ENCODE results near the gene TMEM53.

DNA sequence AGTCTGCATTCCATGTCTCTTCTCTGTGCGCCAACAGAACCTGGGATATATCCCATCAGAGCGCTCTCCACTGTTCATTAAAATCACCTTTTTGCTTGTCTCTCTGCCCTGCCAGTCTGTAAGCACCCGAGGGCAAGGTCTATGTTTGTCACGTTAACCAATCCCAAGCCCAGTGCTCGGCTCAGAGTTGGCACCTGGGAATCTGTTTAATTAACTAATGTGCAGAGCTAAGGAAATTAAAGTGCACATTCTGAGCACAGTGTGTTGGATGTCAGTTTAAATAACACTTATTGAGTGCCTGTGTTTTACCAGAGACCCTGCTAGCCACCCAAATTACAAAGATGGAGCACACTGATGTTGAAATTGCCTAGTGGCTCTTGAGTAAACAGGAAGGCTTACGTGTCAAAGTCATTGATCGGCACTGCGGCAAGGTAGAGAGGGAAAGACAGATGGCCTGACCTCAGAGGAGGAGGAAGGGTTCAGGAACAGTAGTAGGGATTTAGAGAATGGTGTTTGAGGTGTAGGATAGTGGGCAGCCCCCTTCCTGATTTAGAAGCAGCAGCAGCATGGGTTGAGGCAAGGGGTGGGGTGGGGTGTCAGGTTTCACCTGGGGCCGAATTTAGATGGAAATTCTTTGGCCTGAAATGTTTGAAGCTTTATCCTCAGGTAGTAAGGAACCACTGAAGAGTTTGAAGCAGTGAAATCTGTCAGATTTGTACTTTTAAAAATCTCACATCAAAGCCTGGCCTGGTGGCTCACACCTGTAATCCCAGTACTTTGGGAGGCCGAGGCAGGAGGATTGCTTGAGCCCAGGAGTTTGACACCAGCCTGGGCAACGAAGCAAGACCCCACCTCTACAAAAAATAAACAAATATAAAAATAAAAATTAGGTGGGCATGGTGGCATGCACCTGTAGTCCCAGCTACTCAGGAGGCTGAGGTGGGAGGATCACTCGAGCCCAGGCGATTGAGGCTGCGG lies 7.9 kb upstream of the TMEM53 start:
- TF ChIP-seq, protein P1, sequence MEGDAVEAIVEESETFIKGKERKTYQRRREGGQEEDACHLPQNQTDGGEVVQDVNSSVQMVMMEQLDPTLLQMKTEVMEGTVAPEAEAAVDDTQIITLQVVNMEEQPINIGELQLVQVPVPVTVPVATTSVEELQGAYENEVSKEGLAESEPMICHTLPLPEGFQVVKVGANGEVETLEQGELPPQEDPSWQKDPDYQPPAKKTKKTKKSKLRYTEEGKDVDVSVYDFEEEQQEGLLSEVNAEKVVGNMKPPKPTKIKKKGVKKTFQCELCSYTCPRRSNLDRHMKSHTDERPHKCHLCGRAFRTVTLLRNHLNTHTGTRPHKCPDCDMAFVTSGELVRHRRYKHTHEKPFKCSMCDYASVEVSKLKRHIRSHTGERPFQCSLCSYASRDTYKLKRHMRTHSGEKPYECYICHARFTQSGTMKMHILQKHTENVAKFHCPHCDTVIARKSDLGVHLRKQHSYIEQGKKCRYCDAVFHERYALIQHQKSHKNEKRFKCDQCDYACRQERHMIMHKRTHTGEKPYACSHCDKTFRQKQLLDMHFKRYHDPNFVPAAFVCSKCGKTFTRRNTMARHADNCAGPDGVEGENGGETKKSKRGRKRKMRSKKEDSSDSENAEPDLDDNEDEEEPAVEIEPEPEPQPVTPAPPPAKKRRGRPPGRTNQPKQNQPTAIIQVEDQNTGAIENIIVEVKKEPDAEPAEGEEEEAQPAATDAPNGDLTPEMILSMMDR (tag by site-specific recombination; IDR thresholded peaks at IDR 0.05), result no peak
- TF ChIP-seq, protein P2, sequence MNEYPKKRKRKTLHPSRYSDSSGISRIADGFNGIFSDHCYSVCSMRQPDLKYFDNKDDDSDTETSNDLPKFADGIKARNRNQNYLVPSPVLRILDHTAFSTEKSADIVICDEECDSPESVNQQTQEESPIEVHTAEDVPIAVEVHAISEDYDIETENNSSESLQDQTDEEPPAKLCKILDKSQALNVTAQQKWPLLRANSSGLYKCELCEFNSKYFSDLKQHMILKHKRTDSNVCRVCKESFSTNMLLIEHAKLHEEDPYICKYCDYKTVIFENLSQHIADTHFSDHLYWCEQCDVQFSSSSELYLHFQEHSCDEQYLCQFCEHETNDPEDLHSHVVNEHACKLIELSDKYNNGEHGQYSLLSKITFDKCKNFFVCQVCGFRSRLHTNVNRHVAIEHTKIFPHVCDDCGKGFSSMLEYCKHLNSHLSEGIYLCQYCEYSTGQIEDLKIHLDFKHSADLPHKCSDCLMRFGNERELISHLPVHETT (tag by site-specific recombination; IDR thresholded peaks at IDR 0.05), result no peak
- no peak for TF ChIP-seq TCF7L2 (IDR thresholded peaks at IDR 0.05; ENCODE audit: borderline replicate concordance, low read depth, low read length)
- TF ChIP-seq ZNF561 (tag by site-specific recombination; IDR thresholded peaks at IDR 0.05; ENCODE audit: borderline replicate concordance), result no peak
- no peak for TF ChIP-seq ZNF596 (tag by site-specific recombination; IDR thresholded peaks at IDR 0.05)
- TF ChIP-seq SETDB1 (IDR thresholded peaks at IDR 0.05; ENCODE audit: insufficient read length, low read length), result no peak
- no peak for TF ChIP-seq ZNF138 (tag by site-specific recombination; IDR thresholded peaks at IDR 0.05; ENCODE audit: borderline replicate concordance)
- TF ChIP-seq ZNF184 (tag by site-specific recombination; IDR thresholded peaks at IDR 0.05), result no peak

Measured in HEK293 (cell line).